PC-3 (cell line): ENCODE results near the gene YPEL1. TPM values are rescaled to one million over a fixed set of nuclear protein-coding genes. Genes with fewer than 3 reads are reported as not detected.
A peak's percentile ranks its signal among the peaks of the same experiment; 100 is the strongest.
"Not testable (repeated sequence)": the region's sequence is repeated elsewhere in the genome, so short reads cannot be mapped to it uniquely, and the experiment has no call there.

Source experiments
- ATAC-seq: fragments of 200-7000 bp; cut with Tn5 transposase; 2 replicates; pipeline ENCODE4 v1.9.1; 2020; ENCODE audit warnings: mild to moderate bottlenecking, moderate library complexity
- BruUV-seq: library from RNA; stranded (reverse); fragments of 400-500 nt; replicated peaks from 2 replicates; lab custom pipeline; 2021; lab: Mats Ljungman, UMichigan
- CTCF ChIA-PET: fragments of 300-600 bp; sonication (Branson Sonifier 250); formaldehyde crosslinking; loops from one replicate; lab custom pipeline; 2022; ENCODE audit warnings: antibody characterized with exemption; lab: Charles Lee
- POLR2A ChIA-PET: fragments of 300-600 bp; sonication (Branson Sonifier 250); formaldehyde crosslinking; loops from one replicate; lab custom pipeline; 2022; ENCODE audit warnings: antibody characterized with exemption; ENCODE audit not compliant: unreplicated experiment; lab: Charles Lee
- DNase-seq: peaks from one replicate; pipeline ENCODE4 v3.0.0-alpha.2; 2015
- H2AFZ ChIP-seq: fragments of 300-600 bp; sonication (generic); 2 replicates; pipeline ENCODE4 v1.6.0; 2016; ENCODE audit warnings: antibody characterized with exemption, low read length
- H3F3A ChIP-seq: fragments of 300-600 bp; sonication (generic); one replicate; pipeline ENCODE4 v1.6.0; 2017; ENCODE audit warnings: antibody characterized with exemption, low read length, control low read depth, mild to moderate bottlenecking; ENCODE audit not compliant: unreplicated experiment
- H3K27ac ChIP-seq: fragments of 300-600 bp; sonication (generic); 2 replicates; pipeline ENCODE4 v1.5.1; 2016; ENCODE audit warnings: mild to moderate bottlenecking, low read length
- H3K27me3 ChIP-seq: fragments of 300-600 bp; sonication (generic); 2 replicates; pipeline ENCODE4 v1.6.1; 2016; ENCODE audit warnings: low read length, mixed read lengths
- H3K36me3 ChIP-seq: fragments of 300-600 bp; sonication (generic); 2 replicates; pipeline ENCODE4 v1.6.1; 2016; ENCODE audit warnings: low read depth, mixed run types, low read length, mixed read lengths
- H3K4me1 ChIP-seq: fragments of 300-600 bp; sonication (generic); 2 replicates; pipeline ENCODE4 v1.5.1; 2016; ENCODE audit warnings: low read length; ENCODE audit not compliant: insufficient read depth
- H3K4me2 ChIP-seq: fragments of 300-600 bp; sonication (generic); 2 replicates; pipeline ENCODE4 v1.6.0; 2016; ENCODE audit warnings: low read length
- H3K4me3 ChIP-seq: fragments of 300-600 bp; sonication (generic); 2 replicates; pipeline ENCODE4 v1.5.1; 2016; ENCODE audit warnings: mild to moderate bottlenecking, low read length, mixed read lengths
- H3K79me2 ChIP-seq: fragments of 300-600 bp; sonication (generic); 2 replicates; pipeline ENCODE4 v1.6.1; 2017; ENCODE audit warnings: low read length, mixed read lengths
- H3K9ac ChIP-seq: fragments of 300-600 bp; sonication (generic); 2 replicates; pipeline ENCODE4 v1.6.0; 2016; ENCODE audit warnings: mild to moderate bottlenecking, low read length
- H3K9me2 ChIP-seq: fragments of 300-600 bp; sonication (generic); replicated peaks from 2 replicates; pipeline ENCODE4 v1.6.1; 2016; ENCODE audit warnings: mixed run types, low read length, mixed read lengths
- H3K9me3 ChIP-seq: fragments of 300-600 bp; sonication (generic); 2 replicates; pipeline ENCODE4 v1.6.1; 2016; ENCODE audit warnings: low read length, mixed read lengths
- H4K20me1 ChIP-seq: fragments of 300-600 bp; sonication (generic); 2 replicates; pipeline ENCODE4 v1.6.1; 2016; ENCODE audit warnings: low read length, mixed read lengths
- CTCF ChIP-seq: fragments of 300-600 bp; sonication (generic); conservative IDR thresholded peaks from 2 replicates; pipeline ENCODE4 v1.5.1; 2017; ENCODE audit warnings: antibody characterized with exemption, low read depth, mild to moderate bottlenecking, low read length
- EZH2 ChIP-seq: fragments of 300-600 bp; sonication (generic); IDR thresholded peaks from one replicate; pipeline ENCODE4 v1.6.1; 2017; ENCODE audit warnings: antibody characterized with exemption, mild to moderate bottlenecking, low read length; ENCODE audit not compliant: unreplicated experiment
- EZH2phosphoT487 ChIP-seq: fragments of 300-600 bp; sonication (generic); IDR thresholded peaks from 2 replicates; pipeline ENCODE4 v1.6.1; 2018; ENCODE audit warnings: mild to moderate bottlenecking, antibody characterized with exemption, low read length, borderline replicate concordance
- intact Hi-C: fragments of 100-400 bp; cut with micrococcal nuclease; formaldehyde crosslinking; loops from 2 replicates; pipeline ENCODE4 v1.9.0; 2023
- total RNA-seq: library from RNA; depleted of rRNA; stranded (reverse); fragments of >200 nt; gene quantifications from 2 replicates; pipeline ENCODE4 v1.2.3, GENCODE V29; 2014

Gene YPEL1
- total RNA-seq, 1 experiment from 2014 or later, result 3.2 TPM

GRCh38 chr22:21719024-21719423 is 16.6 kb downstream of the YPEL1 start:
- BruUV-seq, result no TSS peak
- Histone ChIP-seq H4K20me1 (no peaks in the 10 kb centered on the region), H3K27ac (no peak overlapping the region), H3K36me3 (no peaks in the 10 kb centered on the region), H3K4me1 (peaks cover 13% of the 10 kb centered on the region), H3K9me3 (no peaks in the 10 kb centered on the region), H3K4me3 (no peak overlapping the region), H3F3A (no peaks in the 10 kb centered on the region), H3K27me3 (no peaks in the 10 kb centered on the region), H2AFZ (no peak overlapping the region), H3K4me2 (no peak overlapping the region), H3K9me2 (no peaks in the 10 kb centered on the region), H3K79me2 (no peaks in the 10 kb centered on the region), H3K9ac (no peak overlapping the region)
- CTCF ChIA-PET, result no interaction called here
- intact Hi-C loops, result no loop called here
- TF ChIP-seq EZH2phosphoT487, result no peak
- TF ChIP-seq CTCF, result no peak
- no peak for TF ChIP-seq EZH2
- ATAC-seq, result no peak
- POLR2A ChIA-PET, result no interaction called here
- no peak for DNase-seq

- Histone ChIP-seq H3K9me2 (no peaks in the 10 kb centered on the region), H3K27ac (no peak overlapping the region), H3K9me3 (no peaks in the 10 kb centered on the region), H3K36me3 (no peaks in the 10 kb centered on the region), H3K4me1 (peaks cover 17% of the 10 kb centered on the region), H3K4me2 (no peak overlapping the region), H3K4me3 (no peak overlapping the region), H3K27me3 (no peaks in the 10 kb centered on the region), H3F3A (no peaks in the 10 kb centered on the region), H3K9ac (no peak overlapping the region), H2AFZ (no peak overlapping the region), H3K79me2 (no peaks in the 10 kb centered on the region), H4K20me1 (no peaks in the 10 kb centered on the region)
- ATAC-seq, result peak; percentile 62
- ChIA-PET POLR2A (no interaction called here), CTCF (no interaction called here)
- intact Hi-C loops, result no loop called here
- no TSS peak for BruUV-seq
- TF ChIP-seq EZH2phosphoT487 (no peak), CTCF (no peak), EZH2 (no peak)
- DNase-seq, result peak; percentile 49
These were observed 17.1 kb downstream of the YPEL1 start for GRCh38 chr22:21718499-21718898.

GRCh38 chr22:21716395-21717122 is 19.0 kb downstream of the YPEL1 start:
- H3F3A ChIP-seq, H3K27ac ChIP-seq, CTCF ChIA-PET, intact Hi-C loops, H3K27me3 ChIP-seq, ATAC-seq, H3K79me2 ChIP-seq, H3K9ac ChIP-seq, H2AFZ ChIP-seq, H3K9me2 ChIP-seq, H3K4me2 ChIP-seq, POLR2A ChIA-PET, H3K4me3 ChIP-seq, H3K36me3 ChIP-seq, DNase-seq, BruUV-seq, H3K9me3 ChIP-seq, H4K20me1 ChIP-seq: not testable (repeated sequence)
- H3K4me1 ChIP-seq, result peaks cover 24% of the 10 kb centered on the region
